Natural killer cell (primary cell): ENCODE results near the gene PDE6A. TPM values are rescaled to one million over a fixed set of nuclear protein-coding genes. Genes with fewer than 3 reads are reported as not detected.

Experiments used
- ATAC-seq, 3 donors: fragments of 150-1000 bp in 2 of 3; fragments of 200-7000 bp in 1 of 3; cut with Tn5 transposase; 1 replicate in 1 of 3; 2 replicates in 2 of 3; pipeline ENCODE4 v1.10.0; 2021; ENCODE audit warnings: mild to moderate bottlenecking in 2 of 3, moderate library complexity in 2 of 3
- DNase-seq, 2 donors: peaks; one replicate each; pipeline versions ENCODE4 v3.0.0 to v3.0.0-alpha.2; 2013 to 2021; ENCODE audit warnings: mixed read lengths in 1 of 2
- H3K27ac ChIP-seq: one replicate; pipeline ENCODE4 v1.5.1; 2013; ENCODE audit warnings: mild to moderate bottlenecking, low read length
- H3K27me3 ChIP-seq: one replicate; pipeline ENCODE4 v1.6.1; 2013; ENCODE audit warnings: low read length; ENCODE audit not compliant: control insufficient read depth, insufficient read depth
- H3K36me3 ChIP-seq: one replicate; pipeline ENCODE4 v1.6.1; 2013; ENCODE audit warnings: low read length; ENCODE audit not compliant: control insufficient read depth, insufficient read depth
- H3K4me1 ChIP-seq: one replicate; pipeline ENCODE4 v1.6.1; 2013; ENCODE audit warnings: low read length; ENCODE audit not compliant: control insufficient read depth, insufficient read depth
- H3K4me3 ChIP-seq: one replicate; pipeline ENCODE4 v1.5.1; 2013; ENCODE audit warnings: low read length
- H3K9me3 ChIP-seq: one replicate; pipeline ENCODE4 v1.6.1; 2013; ENCODE audit warnings: low read length; ENCODE audit not compliant: control insufficient read depth, insufficient read depth
- H3K27ac Mint-ChIP-seq, 2 donors: one replicate each; pipeline ENCODE4 v1.8.0; 2022; ENCODE audit warnings: mild to moderate bottlenecking in 2 of 2, mixed read lengths in 2 of 2, moderate library complexity in 1 of 2
- H3K27me3 Mint-ChIP-seq, 2 donors: one replicate each; pipeline ENCODE4 v1.8.0; 2022; ENCODE audit warnings: low read depth in 2 of 2, mixed read lengths in 2 of 2
- H3K36me3 Mint-ChIP-seq: one replicate; pipeline ENCODE4 v1.8.0; 2022; ENCODE audit warnings: mixed read lengths
- H3K4me1 Mint-ChIP-seq, 2 donors: one replicate each; pipeline ENCODE4 v1.8.0; 2022; ENCODE audit warnings: mixed read lengths in 2 of 2
- H3K4me3 Mint-ChIP-seq: one replicate; pipeline ENCODE4 v1.8.0; 2022; ENCODE audit warnings: mild to moderate bottlenecking, moderate library complexity, mixed read lengths
- H3K9me3 Mint-ChIP-seq, 2 donors: one replicate each; pipeline ENCODE4 v1.8.0; 2022; ENCODE audit warnings: mixed read lengths in 2 of 2
- WGBS: methylation state at CpG from one replicate; pipeline ENCODE4 v1.1.7; 2013; ENCODE audit warnings: missing lambda C conversion rate; ENCODE audit not compliant: insufficient coverage; 5-methylcytosine and 5-hydroxymethylcytosine counted together
- intact Hi-C: fragments of 100-400 bp; cut with micrococcal nuclease; formaldehyde crosslinking; loops from one replicate; pipeline ENCODE4 v1.14.2; 2022
- total RNA-seq, 4 donors: library from RNA; stranded (reverse); fragments of 120-200 nt in 1 of 4; gene quantifications; one replicate each; pipeline versions ENCODE4 v1.2.3 to v1.2.4, GENCODE V29; 2013 to 2022
- TF ChIP-seq, protein P1 (sequence below): fragments of 200-600 bp; IDR thresholded peaks from one replicate; pipeline ENCODE4 v1.8.0; 2022; ENCODE audit warnings: antibody characterized with exemption

Gene PDE6A
- total RNA-seq, 3 donors from 2014 or later (not counting 1 experiment from before 2014, with no cell fraction given) = not detected

- no peaks in the 10 kb centered on the region for H3K36me3 Mint-ChIP-seq
- no peaks in the 10 kb centered on the region for H3K27me3 ChIP-seq
- no peaks in the 10 kb centered on the region for H3K9me3 Mint-ChIP-seq
- no peak overlapping the region for H3K4me3 ChIP-seq
- H3K36me3 ChIP-seq = no peaks in the 10 kb centered on the region
- TF ChIP-seq, protein P1, sequence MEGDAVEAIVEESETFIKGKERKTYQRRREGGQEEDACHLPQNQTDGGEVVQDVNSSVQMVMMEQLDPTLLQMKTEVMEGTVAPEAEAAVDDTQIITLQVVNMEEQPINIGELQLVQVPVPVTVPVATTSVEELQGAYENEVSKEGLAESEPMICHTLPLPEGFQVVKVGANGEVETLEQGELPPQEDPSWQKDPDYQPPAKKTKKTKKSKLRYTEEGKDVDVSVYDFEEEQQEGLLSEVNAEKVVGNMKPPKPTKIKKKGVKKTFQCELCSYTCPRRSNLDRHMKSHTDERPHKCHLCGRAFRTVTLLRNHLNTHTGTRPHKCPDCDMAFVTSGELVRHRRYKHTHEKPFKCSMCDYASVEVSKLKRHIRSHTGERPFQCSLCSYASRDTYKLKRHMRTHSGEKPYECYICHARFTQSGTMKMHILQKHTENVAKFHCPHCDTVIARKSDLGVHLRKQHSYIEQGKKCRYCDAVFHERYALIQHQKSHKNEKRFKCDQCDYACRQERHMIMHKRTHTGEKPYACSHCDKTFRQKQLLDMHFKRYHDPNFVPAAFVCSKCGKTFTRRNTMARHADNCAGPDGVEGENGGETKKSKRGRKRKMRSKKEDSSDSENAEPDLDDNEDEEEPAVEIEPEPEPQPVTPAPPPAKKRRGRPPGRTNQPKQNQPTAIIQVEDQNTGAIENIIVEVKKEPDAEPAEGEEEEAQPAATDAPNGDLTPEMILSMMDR = no peak
- H3K4me1 Mint-ChIP-seq = peaks cover 22 to 25% of the 10 kb centered on the region in 2 donors
- intact Hi-C loops = no loop called here
- no peak overlapping the region for H3K4me3 Mint-ChIP-seq
- ATAC-seq (no peak), DNase-seq (no peak)
- H3K27ac ChIP-seq = no peak overlapping the region
- peaks cover 0 to 3% of the 10 kb centered on the region in 2 donors for H3K27me3 Mint-ChIP-seq
- no peaks in the 10 kb centered on the region for H3K9me3 ChIP-seq
- 72% methylated on average over 5 of the region's 5 CpGs for WGBS
- no peak overlapping the region for H3K27ac Mint-ChIP-seq
- peaks cover 17% of the 10 kb centered on the region for H3K4me1 ChIP-seq
These were observed 12.1 kb upstream of the PDE6A start for GRCh38 chr5:149956685-149957084.

DNA sequence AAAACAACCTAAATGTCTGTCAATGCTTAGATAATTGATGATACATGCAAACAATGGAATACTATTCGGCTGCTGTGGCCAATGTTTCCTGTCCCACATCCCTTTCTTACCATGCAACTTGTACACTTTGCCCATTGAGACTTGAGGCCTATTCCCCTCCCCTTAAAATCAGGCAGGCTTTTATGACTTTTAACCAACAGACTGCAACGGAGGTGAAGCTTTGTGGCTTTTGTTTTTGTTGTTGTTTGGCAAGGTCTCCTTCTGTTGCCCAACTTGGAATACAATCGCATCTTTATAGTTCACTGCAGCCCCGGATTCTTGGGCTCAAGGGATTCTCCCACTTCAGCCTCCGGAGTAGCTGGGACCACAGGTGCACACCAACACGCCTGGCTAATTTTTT is 10.2 kb upstream of the PDE6A start:
- DNase-seq (no peak), ATAC-seq (no peak)
- no peaks in the 10 kb centered on the region for H3K36me3 Mint-ChIP-seq
- Histone ChIP-seq H3K36me3 (no peaks in the 10 kb centered on the region), H3K4me1 (peaks cover 4% of the 10 kb centered on the region), H3K4me3 (no peak overlapping the region), H3K9me3 (no peaks in the 10 kb centered on the region), H3K27ac (no peak overlapping the region), H3K27me3 (no peaks in the 10 kb centered on the region)
- intact Hi-C loops = no loop called here
- TF ChIP-seq, protein P1 = no peak
- no peak overlapping the region for H3K4me3 Mint-ChIP-seq
- H3K27ac Mint-ChIP-seq = no peak overlapping the region
- peaks cover 7 to 10% of the 10 kb centered on the region in 2 donors for H3K4me1 Mint-ChIP-seq
- no peaks in the 10 kb centered on the region for H3K9me3 Mint-ChIP-seq
- H3K27me3 Mint-ChIP-seq = peaks cover 5 to 9% of the 10 kb centered on the region in 2 donors
- WGBS = 81% methylated on average over 6 of the region's 6 CpGs

DNA sequence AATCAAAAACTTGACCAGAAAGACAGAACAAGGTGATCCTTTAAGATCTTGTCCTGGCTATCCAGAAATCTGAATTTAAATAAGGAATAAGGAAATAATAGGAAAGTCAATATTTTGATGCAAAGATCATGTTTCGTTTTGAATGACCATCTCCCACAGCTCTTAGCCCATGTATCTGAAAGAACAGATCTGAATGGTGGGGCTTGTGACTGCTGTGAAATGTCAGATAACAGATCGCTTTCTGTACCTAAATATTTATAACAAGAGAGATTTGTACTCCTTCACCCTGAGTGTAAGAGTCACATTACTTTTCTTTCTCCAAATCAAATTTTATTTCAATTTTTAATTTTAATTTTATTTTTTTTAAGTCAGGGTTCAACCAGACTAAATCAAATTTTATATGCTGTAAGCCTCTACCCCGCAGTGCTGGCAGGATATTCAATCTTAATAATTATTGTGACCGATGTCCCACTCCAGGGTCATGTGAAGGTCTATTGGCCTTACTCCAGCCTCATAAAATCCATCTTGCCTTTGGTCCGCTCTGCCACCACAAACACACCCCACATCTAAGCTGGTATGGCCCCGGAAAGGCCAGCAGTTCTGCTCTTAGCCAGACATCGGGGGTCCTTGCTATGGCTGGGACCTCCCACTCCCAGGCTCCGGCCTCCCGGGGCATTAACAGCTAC is 9.0 kb upstream of the PDE6A start:
- Mint-ChIP-seq H3K27me3 (peaks cover 13 to 20% of the 10 kb centered on the region in 2 donors), H3K9me3 (no peaks in the 10 kb centered on the region), H3K4me3 (no peak overlapping the region), H3K27ac (no peak overlapping the region), H3K4me1 (no peaks in the 10 kb centered on the region), H3K36me3 (no peaks in the 10 kb centered on the region)
- WGBS = 95% methylated on average over 7 of the region's 9 CpGs
- no peaks in the 10 kb centered on the region for H3K36me3 ChIP-seq
- no peaks in the 10 kb centered on the region for H3K4me1 ChIP-seq
- H3K9me3 ChIP-seq = no peaks in the 10 kb centered on the region
- H3K27me3 ChIP-seq = no peaks in the 10 kb centered on the region
- H3K27ac ChIP-seq = no peak overlapping the region
- no peak overlapping the region for H3K4me3 ChIP-seq
- DNase-seq = no peak
- no peak for ATAC-seq
- TF ChIP-seq, protein P1 = no peak
- intact Hi-C loops = no loop called here
